GM13977 (cell line): Measurements from ENCODE around the gene FBN2.

ENCODE experiments used
- DNase-seq: peaks from one replicate; pipeline ENCODE4 v3.0.0; 2012; ENCODE audit warnings: low spot score
- in situ Hi-C: fragments of 300-500 bp; cut with MboI; formaldehyde crosslinking; loops from one replicate; pipeline ENCODE4 v1.12.0; 2022; ENCODE audit warnings: low sequenced_read_pairs, low pct_unique_long_range_greater_than_20kb, mixed read lengths, inconsistent platforms; ENCODE audit not compliant: unreplicated experiment
- TF ChIP-seq, protein P1 (sequence below): IDR thresholded peaks from 2 replicates; pipeline ENCODE4 v1.5.1; 2012; ENCODE audit warnings: mild to moderate bottlenecking, control low read depth; ENCODE audit not compliant: insufficient read depth; ENCODE audit errors: extremely low read depth, missing control alignments

Gene FBN2

DNA sequence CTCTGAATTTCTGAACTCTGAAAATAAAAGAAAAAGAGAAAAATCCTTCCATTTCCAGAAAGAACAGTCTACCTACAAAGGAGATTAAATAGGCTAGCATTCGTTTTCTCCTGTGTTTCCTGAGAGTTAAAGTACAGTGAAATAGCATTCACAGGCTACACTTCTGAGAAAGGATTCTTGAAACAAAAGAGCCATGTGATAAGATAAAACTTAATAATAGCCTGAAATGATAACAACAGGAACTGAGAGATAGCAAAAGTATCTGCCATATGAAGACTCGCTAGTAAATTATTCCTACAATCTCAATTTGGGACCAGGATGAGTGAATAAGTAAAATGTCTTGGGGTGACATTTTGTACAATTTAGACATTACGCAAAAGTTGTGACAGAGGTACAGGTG is 62.4 kb downstream of the FBN2 start:
- in situ Hi-C loops, result no loop called here
- DNase-seq, result no peak
- TF ChIP-seq, protein P1, sequence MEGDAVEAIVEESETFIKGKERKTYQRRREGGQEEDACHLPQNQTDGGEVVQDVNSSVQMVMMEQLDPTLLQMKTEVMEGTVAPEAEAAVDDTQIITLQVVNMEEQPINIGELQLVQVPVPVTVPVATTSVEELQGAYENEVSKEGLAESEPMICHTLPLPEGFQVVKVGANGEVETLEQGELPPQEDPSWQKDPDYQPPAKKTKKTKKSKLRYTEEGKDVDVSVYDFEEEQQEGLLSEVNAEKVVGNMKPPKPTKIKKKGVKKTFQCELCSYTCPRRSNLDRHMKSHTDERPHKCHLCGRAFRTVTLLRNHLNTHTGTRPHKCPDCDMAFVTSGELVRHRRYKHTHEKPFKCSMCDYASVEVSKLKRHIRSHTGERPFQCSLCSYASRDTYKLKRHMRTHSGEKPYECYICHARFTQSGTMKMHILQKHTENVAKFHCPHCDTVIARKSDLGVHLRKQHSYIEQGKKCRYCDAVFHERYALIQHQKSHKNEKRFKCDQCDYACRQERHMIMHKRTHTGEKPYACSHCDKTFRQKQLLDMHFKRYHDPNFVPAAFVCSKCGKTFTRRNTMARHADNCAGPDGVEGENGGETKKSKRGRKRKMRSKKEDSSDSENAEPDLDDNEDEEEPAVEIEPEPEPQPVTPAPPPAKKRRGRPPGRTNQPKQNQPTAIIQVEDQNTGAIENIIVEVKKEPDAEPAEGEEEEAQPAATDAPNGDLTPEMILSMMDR, result no peak

DNA sequence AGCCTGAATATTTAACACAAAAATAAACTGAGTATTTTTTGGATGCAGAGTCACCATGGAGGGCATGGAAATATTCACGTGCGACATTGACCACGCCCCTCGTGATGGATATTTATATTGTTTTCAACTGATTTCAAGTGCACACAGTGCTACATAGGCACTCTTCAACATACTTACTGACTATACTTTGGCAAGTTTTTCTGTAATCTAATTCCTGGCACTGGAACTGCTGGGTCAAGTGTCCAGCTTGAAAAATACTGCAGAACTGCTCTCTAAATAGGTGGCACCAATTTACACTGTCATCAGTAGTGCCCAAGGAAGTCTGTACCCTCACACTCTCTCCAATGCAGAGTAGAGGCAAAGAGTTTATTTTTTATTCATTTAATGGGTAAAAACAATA is 65.1 kb downstream of the FBN2 start:
- TF ChIP-seq, protein P1, result no peak
- in situ Hi-C loops, result no loop called here
- DNase-seq, result no peak

DNA sequence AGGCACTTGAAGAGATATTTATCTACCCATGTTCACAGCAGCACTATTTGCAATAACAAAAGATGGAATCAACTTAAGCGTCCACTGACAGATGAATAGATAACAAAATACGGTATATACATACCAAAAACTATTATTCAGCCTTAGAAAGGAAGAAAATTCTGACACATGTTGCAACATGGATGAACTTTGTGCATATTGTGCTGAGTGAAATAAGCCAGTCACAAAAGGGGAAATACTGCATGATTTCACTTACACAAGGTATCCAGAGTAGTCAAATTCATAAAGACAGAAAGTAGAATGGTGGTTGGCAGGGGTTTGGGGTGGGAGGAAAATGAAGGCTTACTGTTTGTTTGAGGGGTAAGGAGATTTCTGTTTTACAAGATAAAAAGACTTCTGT is 66.0 kb downstream of the FBN2 start:
- in situ Hi-C loops, result no loop called here

DNA sequence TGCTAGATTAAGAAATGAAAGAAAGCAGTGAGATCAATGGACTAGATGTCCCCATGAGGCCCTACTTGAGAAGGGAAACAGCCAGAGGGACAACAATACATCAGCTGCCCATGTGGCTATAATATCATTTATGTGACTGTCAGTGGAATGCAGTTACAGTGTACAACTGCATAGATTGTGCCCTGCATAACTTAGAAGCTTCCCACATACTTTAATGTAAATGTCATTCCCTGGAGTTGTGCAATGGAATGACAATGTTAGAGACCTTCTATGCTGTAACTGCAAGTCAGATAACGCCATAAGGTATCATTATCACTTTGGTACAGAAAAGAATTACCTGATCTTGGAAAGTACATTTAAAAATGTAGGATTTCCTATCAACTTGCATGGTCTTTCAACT is 67.4 kb downstream of the FBN2 start:
- in situ Hi-C loops, result no loop called here
- no peak for DNase-seq
- TF ChIP-seq, protein P1, result no peak

More for the DNA sequence above, 66.0 kb downstream of the FBN2 start:
- DNase-seq, result no peak
- TF ChIP-seq, protein P1, result no peak

DNA sequence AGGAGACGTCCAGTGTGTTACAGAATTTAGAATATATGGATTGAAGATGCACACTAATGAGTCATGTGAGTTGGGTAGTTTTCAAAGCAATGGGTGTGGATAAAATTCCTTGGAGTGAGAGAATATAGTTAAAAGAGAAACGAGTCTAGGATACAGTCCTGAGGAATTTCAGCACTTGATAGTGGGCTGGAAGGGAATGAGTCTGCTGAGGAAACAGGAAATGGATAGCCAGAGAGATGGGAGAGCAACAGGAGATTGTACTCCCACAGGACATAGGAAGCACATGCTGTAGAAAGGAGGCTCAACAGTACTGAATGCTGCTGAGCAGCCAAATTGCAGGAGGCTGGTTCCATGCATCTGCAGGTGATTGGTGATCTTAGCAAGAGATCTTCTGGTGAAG is 68.1 kb downstream of the FBN2 start:
- TF ChIP-seq, protein P1, result no peak
- in situ Hi-C loops, result no loop called here
- no peak for DNase-seq

DNA sequence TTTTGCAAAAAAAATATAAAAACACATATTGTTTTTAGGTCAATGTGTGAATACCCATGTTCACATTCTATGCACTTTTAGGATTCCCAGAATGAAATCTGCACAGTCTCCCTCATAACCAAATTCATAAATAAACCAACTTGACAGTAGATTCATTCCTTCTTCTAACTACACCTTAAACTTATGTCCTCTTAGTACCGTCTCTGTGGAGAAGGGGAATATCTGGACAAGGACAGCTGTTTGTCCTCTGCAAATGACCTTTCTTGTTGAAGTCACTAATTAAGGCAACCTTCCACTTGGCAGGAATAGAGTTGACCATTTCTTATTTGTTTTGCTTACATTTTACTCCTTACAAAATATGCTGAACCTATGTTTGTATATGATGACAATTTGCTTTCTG is 71.1 kb downstream of the FBN2 start:
- TF ChIP-seq, protein P1, result no peak
- in situ Hi-C loops, result no loop called here
- DNase-seq, result no peak

DNA sequence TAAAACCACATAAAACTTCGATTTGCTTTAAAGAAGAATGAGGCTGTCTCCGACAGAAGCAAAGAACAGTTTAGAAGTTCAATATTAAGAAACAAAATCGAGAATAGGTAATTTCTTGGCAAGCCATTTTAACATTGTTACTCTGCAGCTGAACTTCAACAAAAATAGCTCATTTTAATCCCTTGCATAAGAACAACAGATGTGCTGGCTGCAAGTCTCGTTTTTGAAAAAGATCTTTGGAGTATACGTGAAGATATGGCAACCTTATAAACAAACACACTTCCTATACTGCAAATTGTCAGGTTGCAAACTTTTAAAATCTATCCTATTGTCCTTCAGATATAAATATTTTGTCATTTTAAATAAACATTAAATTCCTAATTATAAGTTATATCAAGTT is 71.5 kb downstream of the FBN2 start:
- DNase-seq, result no peak
- TF ChIP-seq, protein P1, result no peak
- in situ Hi-C loops, result no loop called here
